Lung (tissue), 12 donors: ENCODE data around the gene MAPK12. TPM values are rescaled to one million over a fixed set of nuclear protein-coding genes. Genes with fewer than 3 reads are reported as not detected.

Experiments
- ATAC-seq: fragments of 200-7000 bp; cut with Tn5 transposase; one replicate; pipeline ENCODE4 v1.9.1; 2020; ENCODE audit warnings: moderate number of reproducible peaks; ENCODE audit not compliant: insufficient read depth, low FRiP score
- DNase-seq, 3 donors: peaks; one replicate each; pipeline ENCODE4 v3.0.0-alpha.2; 2013 to 2017
- H3K27ac ChIP-seq, 2 donors: one replicate each; pipeline ENCODE4 v1.5.1; 2013; ENCODE audit warnings: mild to moderate bottlenecking in 2 of 2, moderate library complexity in 2 of 2, control low read depth in 1 of 2, inconsistent platforms in 1 of 2, low read depth in 1 of 2, low read length in 1 of 2
- H3K27me3 ChIP-seq, 3 donors: one replicate each; pipeline ENCODE4 v1.5.1; 2013; ENCODE audit warnings: low read length in 2 of 3; ENCODE audit not compliant: control insufficient read depth in 3 of 3, insufficient read depth in 3 of 3
- H3K36me3 ChIP-seq, 4 donors: one replicate each; pipeline ENCODE4 v1.5.1; 2013; ENCODE audit warnings: low read length in 4 of 4, mild to moderate bottlenecking in 1 of 4, moderate library complexity in 1 of 4; ENCODE audit not compliant: control insufficient read depth in 4 of 4, insufficient read depth in 4 of 4
- H3K4me1 ChIP-seq, 5 donors: one replicate each; pipeline ENCODE4 v1.5.1; 2013; ENCODE audit warnings: low read length in 5 of 5, mild to moderate bottlenecking in 2 of 5, moderate library complexity in 1 of 5; ENCODE audit not compliant: control insufficient read depth in 5 of 5, insufficient read depth in 5 of 5
- H3K4me3 ChIP-seq: one replicate; pipeline ENCODE4 v1.5.1; 2013; ENCODE audit warnings: mild to moderate bottlenecking, control low read depth, moderate library complexity
- H3K9ac ChIP-seq, 2 donors: one replicate each; pipeline ENCODE4 v1.5.1; 2013; ENCODE audit warnings: low read length in 2 of 2, control low read depth in 1 of 2; ENCODE audit not compliant: insufficient read depth in 1 of 2
- H3K9me3 ChIP-seq, 4 donors: one replicate each; pipeline ENCODE4 v1.5.1; 2013; ENCODE audit warnings: low read length in 3 of 4, mild to moderate bottlenecking in 1 of 4, moderate library complexity in 1 of 4; ENCODE audit not compliant: control insufficient read depth in 4 of 4, insufficient read depth in 3 of 4
- WGBS, 2 donors: extraction: QIAGEN DNeasy Blood & Tissue Kit; methylation state at CpG; one replicate each; pipeline ENCODE4 v1.1.7; 2013; 5-methylcytosine and 5-hydroxymethylcytosine counted together
- polyA plus RNA-seq, 2 donors: library from polyadenylated mRNA; stranded (reverse); fragments of 200-250 nt; gene quantifications; one replicate each; pipeline ENCODE4 v1.2.1, GENCODE V29; 2013
- total RNA-seq, 2 donors: library from RNA; depleted of rRNA in 1 of 2; stranded (reverse); fragments of >200 nt in 1 of 2; gene quantifications; one replicate each; pipeline ENCODE4 v1.2.1, GENCODE V29; 2014 to 2021
- TF ChIP-seq, protein P1 (sequence below): IDR thresholded peaks from 2 replicates; pipeline ENCODE4 v1.5.1; 2012; ENCODE audit warnings: mild to moderate bottlenecking; ENCODE audit errors: control extremely low read depth, extremely low read depth
- donor health status: control.
- donor health status: control.
- donor health status: Bipolar disorder and iron deficiency.
- donor health status: healthy.
- donor health status: DM: yes; HTN: yes; CAD: no.

The MAPK12 gene
- total and polyA plus RNA-seq, 4 donors: 10.4 to 13.1 (median 11.9) TPM

GRCh38 chr22:50300620-50301257 lies 39.3 kb upstream of the MAPK12 start:
- Histone ChIP-seq H3K4me1 (peaks cover 11 to 74% (median 43%) of the 10 kb centered on the region in 5 donors), H3K36me3 (peaks cover 0 to 17% (median 3%) of the 10 kb centered on the region in 4 donors), H3K4me3 (no peak overlapping the region), H3K27ac (peak overlapping the region in 1 of 2 donors; percentile 84), H3K27me3 (no peaks in the 10 kb centered on the region), H3K9ac (no peak overlapping the region), H3K9me3 (no peaks in the 10 kb centered on the region)
- DNase-seq (no peak), ATAC-seq (no peak)
- TF ChIP-seq, protein P1, sequence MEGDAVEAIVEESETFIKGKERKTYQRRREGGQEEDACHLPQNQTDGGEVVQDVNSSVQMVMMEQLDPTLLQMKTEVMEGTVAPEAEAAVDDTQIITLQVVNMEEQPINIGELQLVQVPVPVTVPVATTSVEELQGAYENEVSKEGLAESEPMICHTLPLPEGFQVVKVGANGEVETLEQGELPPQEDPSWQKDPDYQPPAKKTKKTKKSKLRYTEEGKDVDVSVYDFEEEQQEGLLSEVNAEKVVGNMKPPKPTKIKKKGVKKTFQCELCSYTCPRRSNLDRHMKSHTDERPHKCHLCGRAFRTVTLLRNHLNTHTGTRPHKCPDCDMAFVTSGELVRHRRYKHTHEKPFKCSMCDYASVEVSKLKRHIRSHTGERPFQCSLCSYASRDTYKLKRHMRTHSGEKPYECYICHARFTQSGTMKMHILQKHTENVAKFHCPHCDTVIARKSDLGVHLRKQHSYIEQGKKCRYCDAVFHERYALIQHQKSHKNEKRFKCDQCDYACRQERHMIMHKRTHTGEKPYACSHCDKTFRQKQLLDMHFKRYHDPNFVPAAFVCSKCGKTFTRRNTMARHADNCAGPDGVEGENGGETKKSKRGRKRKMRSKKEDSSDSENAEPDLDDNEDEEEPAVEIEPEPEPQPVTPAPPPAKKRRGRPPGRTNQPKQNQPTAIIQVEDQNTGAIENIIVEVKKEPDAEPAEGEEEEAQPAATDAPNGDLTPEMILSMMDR: no peak
- WGBS, 2 donors: 81 to 91% methylated on average over 14 of the region's 14 CpGs

DNA sequence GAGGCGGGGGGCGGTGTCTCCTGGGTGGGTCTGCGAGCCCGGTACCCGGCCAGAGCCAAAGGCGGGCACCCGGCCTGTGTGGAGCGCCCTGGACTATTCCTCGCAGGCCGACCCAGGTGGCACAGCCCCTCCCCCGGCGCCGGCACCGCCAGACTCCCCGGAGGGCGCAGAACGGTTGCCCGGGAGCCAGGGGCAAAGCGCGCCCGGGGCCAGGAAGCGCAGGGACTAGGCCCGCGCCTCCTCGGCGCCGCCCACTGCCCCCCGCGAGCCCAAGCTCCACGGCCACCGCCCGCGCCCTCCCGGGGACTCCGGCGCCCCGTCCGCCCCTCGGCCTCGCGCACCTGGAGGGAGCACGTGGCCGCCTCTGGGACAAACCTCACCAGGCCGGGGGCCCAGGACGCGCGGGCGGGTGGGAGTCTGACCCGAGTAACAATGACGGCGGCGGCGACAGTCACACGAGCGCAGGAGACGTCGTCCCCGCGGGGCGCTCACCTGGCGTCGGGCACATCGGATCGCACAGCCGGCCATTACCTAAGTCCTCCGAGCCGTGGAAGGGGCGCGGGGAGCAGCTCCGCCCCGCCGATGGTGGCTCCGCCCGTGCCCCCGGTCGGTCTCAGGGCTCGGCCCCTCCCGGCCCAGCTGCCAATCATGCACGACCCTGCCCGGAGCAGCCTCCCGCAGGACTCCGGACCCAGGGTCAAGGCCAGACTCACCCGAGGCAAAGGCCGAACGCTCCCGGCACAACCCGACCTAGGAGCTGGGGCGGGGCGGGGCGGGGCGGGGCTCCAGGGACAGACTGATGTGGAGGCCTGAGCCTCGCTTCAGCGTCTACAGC lies 38.5 kb upstream of the MAPK12 start:
- no peaks in the 10 kb centered on the region for H3K27me3 ChIP-seq
- peaks cover 11 to 68% (median 38%) of the 10 kb centered on the region in 5 donors for H3K4me1 ChIP-seq
- H3K27ac ChIP-seq: peak overlapping the region in 1 of 2 donors; percentile 84
- H3K36me3 ChIP-seq: peaks cover 0 to 17% (median 3%) of the 10 kb centered on the region in 4 donors
- no peaks in the 10 kb centered on the region for H3K9me3 ChIP-seq
- 35 to 40% methylated on average over 66 to 93 of the region's 93 CpGs for WGBS, 2 donors
- DNase-seq (no peak), ATAC-seq (no peak)
- no peak overlapping the region for H3K9ac ChIP-seq
- H3K4me3 ChIP-seq: no peak overlapping the region
- TF ChIP-seq, protein P1: no peak

DNA sequence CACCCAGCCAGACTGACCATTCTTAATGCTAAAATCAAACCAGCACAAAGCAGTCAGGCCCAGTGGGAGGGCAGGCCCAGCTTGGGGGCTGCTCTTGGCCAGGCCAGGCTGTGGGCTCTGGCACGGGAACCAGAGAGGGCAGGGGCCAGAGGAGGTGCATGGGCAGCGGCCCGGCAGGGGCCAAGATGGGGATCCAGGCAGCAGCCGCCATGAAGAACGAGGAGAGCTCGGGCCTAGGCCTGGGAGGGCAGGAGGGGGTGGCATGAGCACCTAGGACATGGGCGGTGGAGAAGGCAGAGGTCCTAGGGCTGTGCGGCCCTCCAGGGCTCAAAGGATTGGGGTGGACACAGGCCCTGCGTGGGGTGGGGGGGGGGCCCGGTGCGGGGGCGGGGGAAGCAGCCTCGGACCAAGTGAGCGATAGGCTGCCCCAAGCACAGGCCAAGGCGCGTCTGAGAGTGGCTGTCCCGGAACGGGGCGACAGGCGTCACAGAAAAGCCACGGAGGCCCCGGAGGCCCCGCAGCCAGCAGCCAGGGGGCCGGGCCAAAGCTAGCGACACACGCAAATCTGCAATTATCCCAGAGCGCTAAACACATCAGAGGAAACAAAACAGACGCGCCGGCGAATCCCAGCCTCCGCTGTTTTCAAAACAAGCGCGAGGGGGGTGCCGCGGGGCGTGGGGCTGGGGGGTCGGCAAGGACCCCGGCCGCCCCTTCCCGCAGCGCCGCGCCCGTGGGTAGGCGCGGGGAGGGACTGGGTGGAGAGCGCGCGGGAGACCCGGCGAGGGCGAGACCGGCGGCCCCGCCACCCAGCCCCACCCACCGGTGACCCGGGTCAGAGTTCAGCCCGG lies 37.7 kb upstream of the MAPK12 start:
- 17 to 35% methylated on average over 52 to 59 of the region's 59 CpGs for WGBS, 2 donors
- H3K4me1 ChIP-seq: peaks cover 11 to 65% (median 37%) of the 10 kb centered on the region in 5 donors
- peak; percentile 62 to 74 (median 72) for DNase-seq

More for the DNA sequence above, 37.7 kb upstream of the MAPK12 start:
- ATAC-seq: no peak
- Histone ChIP-seq H3K36me3 (peaks cover 0 to 17% (median 1%) of the 10 kb centered on the region in 4 donors), H3K27ac (peak overlapping the region in 1 of 2 donors; percentile 58), H3K4me3 (no peak overlapping the region), H3K9ac (no peak overlapping the region), H3K9me3 (no peaks in the 10 kb centered on the region), H3K27me3 (no peaks in the 10 kb centered on the region)
- TF ChIP-seq, protein P1: no peak
